ENCODE measurements around the gene VEPH1. TPM values are rescaled to one million over a fixed set of nuclear protein-coding genes. Genes with fewer than 3 reads are reported as not detected.

VEPH1 gene
- total RNA-seq, 1 experiment from 2014 or later: 0.51 TPM

GRCh38 chr3:157360044-157360443 is 143.2 kb downstream of the VEPH1 start:
- ATAC-seq: peak; percentile 93
- no peak overlapping the region for H3K4me3 ChIP-seq (ENCODE audit: low read depth in 2 of 2, low read length in 2 of 2)
- no peaks in the 10 kb centered on the region for H3K27me3 ChIP-seq (ENCODE audit: control insufficient read depth, insufficient read depth, low read length)
- CTCF ChIA-PET: no interaction called here
- POLR2A ChIA-PET: no interaction called here
- in situ Hi-C loops (cut with HindIII; ENCODE audit: low pct_unique_long_range_greater_than_20kb, low sequenced_read_pairs) (no loop called here), intact Hi-C loops (cut with micrococcal nuclease; ENCODE audit: unreplicated experiment) (no loop called here)
- no peak overlapping the region for H3K27ac ChIP-seq (ENCODE audit: low read length)
- H3K36me3 ChIP-seq (ENCODE audit: control insufficient read depth, insufficient read depth, low read length): no peaks in the 10 kb centered on the region
- no TSS peak for BruUV-seq (replicated peaks)
- DNase-seq (ENCODE audit: low read depth, low spot score): peak; percentile 75
- TF ChIP-seq SIN3A (IDR thresholded peaks at IDR 0.05; ENCODE audit: borderline replicate concordance, insufficient read depth, low read depth, low read length): no peak
- TF ChIP-seq TCF7L2 (IDR thresholded peaks at IDR 0.05; ENCODE audit: low read depth, low read length): no peak
- TF ChIP-seq, protein P1, sequence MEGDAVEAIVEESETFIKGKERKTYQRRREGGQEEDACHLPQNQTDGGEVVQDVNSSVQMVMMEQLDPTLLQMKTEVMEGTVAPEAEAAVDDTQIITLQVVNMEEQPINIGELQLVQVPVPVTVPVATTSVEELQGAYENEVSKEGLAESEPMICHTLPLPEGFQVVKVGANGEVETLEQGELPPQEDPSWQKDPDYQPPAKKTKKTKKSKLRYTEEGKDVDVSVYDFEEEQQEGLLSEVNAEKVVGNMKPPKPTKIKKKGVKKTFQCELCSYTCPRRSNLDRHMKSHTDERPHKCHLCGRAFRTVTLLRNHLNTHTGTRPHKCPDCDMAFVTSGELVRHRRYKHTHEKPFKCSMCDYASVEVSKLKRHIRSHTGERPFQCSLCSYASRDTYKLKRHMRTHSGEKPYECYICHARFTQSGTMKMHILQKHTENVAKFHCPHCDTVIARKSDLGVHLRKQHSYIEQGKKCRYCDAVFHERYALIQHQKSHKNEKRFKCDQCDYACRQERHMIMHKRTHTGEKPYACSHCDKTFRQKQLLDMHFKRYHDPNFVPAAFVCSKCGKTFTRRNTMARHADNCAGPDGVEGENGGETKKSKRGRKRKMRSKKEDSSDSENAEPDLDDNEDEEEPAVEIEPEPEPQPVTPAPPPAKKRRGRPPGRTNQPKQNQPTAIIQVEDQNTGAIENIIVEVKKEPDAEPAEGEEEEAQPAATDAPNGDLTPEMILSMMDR (IDR thresholded peaks at IDR 0.05): no peak
- no peak for TF ChIP-seq REST (IDR thresholded peaks at IDR 0.05; ENCODE audit: insufficient read depth in 1 of 2, low read depth in 2 of 2, low read length in 1 of 2)
- no peak for TF ChIP-seq POLR2AphosphoS5 (IDR thresholded peaks at IDR 0.05; ENCODE audit: low read depth, low read length)
- H3K4me1 ChIP-seq (ENCODE audit: control insufficient read depth, insufficient read depth, low read length): no peaks in the 10 kb centered on the region
- H3K9me3 ChIP-seq (ENCODE audit: control insufficient read depth, insufficient read depth, low read depth, low read length): no peaks in the 10 kb centered on the region

DNA sequence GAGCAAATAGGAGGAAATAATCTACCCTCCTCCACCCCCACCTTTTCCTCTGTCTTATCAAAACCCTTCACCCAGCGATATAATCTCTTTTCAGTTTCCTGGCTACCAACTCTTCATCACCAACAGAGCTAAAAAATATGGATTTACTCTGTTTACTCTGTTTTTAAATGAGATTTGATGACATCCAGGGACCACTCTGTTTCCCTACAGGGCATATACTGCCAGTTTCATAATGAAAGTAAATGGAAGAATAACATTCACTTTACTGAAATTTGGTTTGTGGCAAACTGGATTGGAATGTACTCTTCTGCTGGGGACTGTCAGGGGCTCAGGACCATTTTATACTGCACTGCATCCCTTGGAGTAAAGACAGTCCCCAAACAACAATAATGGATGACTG is 146.7 kb downstream of the VEPH1 start:
- CTCF ChIA-PET: no interaction called here
- H3K4me3 ChIP-seq (ENCODE audit: low read depth in 2 of 2, low read length in 2 of 2): no peak overlapping the region
- no TSS peak for BruUV-seq (replicated peaks)
- intact Hi-C loops (cut with micrococcal nuclease; ENCODE audit: unreplicated experiment) (no loop called here), in situ Hi-C loops (cut with HindIII; ENCODE audit: low pct_unique_long_range_greater_than_20kb, low sequenced_read_pairs) (no loop called here)
- ATAC-seq (no peak), DNase-seq (ENCODE audit: low read depth, low spot score) (no peak)
- H3K27ac ChIP-seq (ENCODE audit: low read length): no peak overlapping the region
- H3K9me3 ChIP-seq (ENCODE audit: control insufficient read depth, insufficient read depth, low read depth, low read length): no peaks in the 10 kb centered on the region
- H3K27me3 ChIP-seq (ENCODE audit: control insufficient read depth, insufficient read depth, low read length): no peaks in the 10 kb centered on the region
- TF ChIP-seq SIN3A (IDR thresholded peaks at IDR 0.05; ENCODE audit: borderline replicate concordance, insufficient read depth, low read depth, low read length) (no peak), POLR2AphosphoS5 (IDR thresholded peaks at IDR 0.05; ENCODE audit: low read depth, low read length) (no peak), REST (IDR thresholded peaks at IDR 0.05; ENCODE audit: insufficient read depth in 1 of 2, low read depth in 2 of 2, low read length in 1 of 2) (no peak)
- H3K4me1 ChIP-seq (ENCODE audit: control insufficient read depth, insufficient read depth, low read length): no peaks in the 10 kb centered on the region
- POLR2A ChIA-PET: no interaction called here
- no peaks in the 10 kb centered on the region for H3K36me3 ChIP-seq (ENCODE audit: control insufficient read depth, insufficient read depth, low read length)
